HG03520 (cell line): ENCODE data around the gene FMNL3.

ENCODE experiments used
- ATAC-seq: cut with Tn5 transposase; IDR thresholded peaks from one replicate; pipeline ENCODE4 v1.9.1; 2021; ENCODE audit warnings: mild to moderate bottlenecking, moderate library complexity; ENCODE audit not compliant: unreplicated experiment

FMNL3 gene

DNA sequence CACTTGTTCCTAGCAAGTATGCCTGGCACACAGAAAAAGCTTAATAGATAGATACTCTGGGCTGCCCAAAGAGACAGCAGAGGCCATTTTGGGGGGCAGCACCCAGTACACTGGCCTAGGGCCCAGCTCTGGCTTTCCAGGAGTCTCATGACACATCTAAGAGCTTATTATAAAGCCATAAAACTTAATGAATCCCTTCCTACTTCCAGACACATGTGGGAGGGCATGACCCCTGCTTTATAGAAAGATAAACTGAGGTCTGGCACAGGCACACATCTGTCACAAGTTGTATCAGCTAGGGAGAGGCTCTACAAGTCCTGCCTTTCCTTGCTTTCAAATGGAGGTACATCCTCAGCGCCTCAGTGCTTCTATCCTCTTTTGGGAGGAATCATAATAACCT is 27.1 kb downstream of the FMNL3 start:
- no peak for ATAC-seq

DNA sequence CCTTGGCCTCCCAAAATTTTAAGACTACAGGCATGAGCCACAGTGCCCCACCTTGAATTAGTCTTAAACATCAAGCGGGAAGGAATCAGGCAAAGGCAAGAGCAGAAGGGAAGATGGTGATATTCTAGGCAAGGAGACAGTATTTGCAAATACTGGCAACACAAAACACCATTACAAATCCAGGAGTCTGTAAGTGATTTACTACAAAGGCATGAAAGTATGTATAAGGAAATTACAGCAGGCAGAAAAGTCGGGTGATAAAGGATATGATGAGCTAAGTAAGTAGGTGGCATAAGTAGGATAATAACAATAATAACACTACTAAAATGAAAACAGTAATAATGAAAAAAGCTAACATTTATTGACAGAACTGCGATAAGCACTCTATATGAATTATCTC is 28.5 kb downstream of the FMNL3 start:
- ATAC-seq, result no peak

DNA sequence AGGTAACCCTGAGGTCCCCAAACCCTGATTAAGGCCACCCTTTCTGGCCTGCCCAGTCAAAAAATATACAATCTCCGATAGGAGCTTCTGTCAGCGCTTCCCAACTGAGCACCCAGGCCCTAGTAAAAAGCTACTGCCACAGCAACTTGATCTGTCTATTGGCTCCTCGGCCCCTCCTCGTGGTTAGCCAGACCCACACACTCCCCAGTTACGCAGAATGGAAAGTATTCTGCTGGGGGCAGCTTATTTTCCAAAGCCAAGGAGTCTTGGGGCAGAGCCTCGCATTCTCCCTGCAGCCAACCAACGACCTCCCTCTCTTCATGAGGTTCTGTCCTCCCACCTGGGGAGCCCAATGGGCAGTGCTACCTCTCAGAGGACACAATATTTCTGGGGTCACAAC is 32.1 kb downstream of the FMNL3 start:
- ATAC-seq, result no peak

DNA sequence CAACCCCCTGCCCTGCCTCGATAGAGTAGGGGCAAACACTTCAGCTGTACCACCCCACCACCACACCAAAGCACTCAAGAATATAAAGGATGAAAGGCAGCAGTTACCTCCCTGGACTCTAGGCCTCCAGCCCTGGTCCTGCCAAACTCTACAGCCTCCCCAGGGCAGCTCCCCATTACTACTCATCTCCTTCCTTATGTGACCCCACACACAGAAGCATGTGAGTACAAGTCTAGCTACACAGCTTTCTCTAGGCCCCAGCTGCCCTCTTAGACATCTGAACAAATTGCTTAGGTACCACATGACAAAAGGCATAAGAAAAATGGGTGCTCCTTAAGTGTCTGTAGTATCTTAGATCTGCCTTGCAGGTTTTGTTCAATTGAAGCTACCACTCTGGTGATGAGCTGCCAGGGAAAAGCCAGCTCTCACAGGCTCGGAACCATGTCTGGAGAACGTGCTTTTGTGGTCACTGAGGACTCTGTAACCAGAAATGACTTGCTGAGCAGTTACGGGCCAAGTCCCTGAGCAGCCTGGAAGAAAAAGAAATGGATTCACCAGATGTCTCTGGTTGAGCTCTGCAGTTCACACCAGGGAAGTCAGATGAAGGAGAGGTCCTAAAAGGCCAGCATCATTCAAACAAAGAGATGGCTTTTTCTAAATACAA is 32.8 kb downstream of the FMNL3 start:
- no peak for ATAC-seq

GRCh38 chr12:49673446-49674317 is 33.5 kb downstream of the FMNL3 start:
- ATAC-seq, result no peak

GRCh38 chr12:49672301-49673217 is 34.6 kb downstream of the FMNL3 start:
- ATAC-seq, result no peak

DNA sequence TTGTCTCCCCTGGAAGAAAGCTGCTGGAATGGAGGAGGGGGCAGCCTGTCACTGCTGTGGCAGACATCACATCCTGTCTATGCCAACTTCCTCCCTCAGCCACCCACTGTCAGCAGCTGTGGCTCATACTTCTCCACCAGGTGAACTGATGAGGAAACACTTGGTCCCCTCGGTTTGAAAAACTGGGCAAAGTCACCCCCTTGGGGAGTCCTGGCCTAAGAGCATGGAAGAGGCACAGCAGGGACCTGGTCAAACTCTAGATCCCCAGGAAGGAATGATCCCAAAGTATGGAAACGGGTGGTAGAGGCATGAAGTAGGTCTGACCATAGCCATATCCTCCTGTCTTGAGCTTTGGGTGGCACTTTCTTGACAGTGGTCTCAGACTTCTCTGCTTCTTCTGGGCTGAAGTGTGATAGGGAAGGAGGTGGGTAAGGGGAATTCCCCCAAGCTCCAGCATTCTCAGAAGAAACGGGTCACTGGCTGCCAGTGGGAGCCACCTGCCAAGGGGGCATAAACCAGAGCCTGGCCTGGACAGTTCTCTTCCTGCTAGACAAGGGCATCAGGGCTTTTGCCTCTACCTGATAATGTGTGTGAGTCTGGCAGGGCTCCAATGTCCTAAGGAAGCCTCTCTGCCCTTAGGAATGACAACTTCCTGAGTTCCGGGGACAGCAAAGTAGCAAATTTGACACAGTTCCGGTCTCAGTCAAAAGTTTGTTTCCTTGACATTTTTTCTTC is 36.0 kb downstream of the FMNL3 start:
- no peak for ATAC-seq

GRCh38 chr12:49669796-49670195 is 37.4 kb downstream of the FMNL3 start:
- no peak for ATAC-seq

GRCh38 chr12:49667325-49668090 is 39.7 kb downstream of the FMNL3 start:
- no peak for ATAC-seq

DNA sequence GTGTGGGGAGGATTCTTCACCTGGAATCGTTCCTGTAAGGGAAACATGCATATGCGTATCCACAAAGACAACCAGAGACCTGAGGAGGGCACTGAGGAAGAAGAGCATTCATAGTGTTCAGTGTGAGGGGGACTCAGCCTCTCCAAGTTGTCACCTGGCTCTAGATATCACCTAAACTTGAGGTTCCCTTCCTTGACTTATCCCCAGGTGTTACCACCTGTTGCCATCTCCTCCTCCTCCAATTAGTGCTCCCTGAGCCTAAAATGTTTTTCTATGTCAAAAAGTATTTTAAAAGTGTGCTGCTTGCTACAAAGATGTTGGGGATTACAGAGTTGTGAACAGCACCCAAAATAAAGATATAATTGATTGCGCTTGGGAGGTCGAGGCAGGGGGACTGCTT is 41.0 kb downstream of the FMNL3 start:
- ATAC-seq, result no peak

DNA sequence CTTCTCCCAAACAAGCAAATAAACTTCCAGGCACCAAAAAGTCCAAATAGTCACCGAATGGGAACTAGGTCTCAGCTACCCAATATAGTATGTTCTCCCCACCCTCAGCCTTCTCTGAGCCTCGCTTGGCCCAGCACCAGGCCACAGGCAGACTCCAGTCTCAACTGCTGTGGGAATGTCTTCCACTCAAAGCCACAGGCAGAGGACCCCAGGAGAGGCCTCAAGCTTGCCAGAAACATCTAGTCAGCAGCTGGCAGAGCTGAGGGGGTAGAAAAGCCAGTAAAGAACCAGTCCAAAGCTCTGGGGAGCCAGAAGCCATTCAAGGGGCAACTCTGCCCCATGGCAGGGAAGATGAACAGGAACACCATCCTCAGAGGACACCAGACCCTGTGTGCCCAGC is 41.8 kb downstream of the FMNL3 start:
- ATAC-seq, result no peak

DNA sequence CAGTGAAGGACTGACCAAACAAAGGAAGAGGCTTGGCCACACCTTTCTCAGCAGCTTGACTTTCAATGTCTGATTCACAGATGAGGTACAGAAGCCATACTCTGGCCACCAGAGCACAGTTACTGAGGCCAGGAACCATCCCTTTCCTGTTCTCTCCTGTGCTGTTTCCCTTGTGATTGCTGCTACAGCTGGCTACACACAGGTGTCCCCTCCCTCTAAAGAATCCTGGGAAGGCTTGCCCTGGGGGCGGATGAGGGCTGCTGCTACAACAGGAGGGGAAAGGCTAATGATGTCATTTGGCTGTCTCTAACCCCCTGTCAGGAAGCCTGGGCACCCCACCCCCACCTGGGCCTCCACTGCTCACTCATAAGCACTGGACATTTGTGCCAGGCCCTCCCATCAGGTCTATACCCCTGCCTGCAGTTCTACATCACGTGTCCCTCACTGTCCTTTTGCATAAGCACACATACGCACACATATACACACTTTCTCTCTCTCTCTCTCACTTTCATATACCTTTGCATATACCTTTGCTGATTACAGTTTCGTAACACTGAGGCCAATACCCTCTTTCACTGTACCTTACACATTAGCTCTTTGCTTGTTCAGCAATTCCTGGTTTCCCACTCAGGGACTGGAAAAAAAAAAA is 42.5 kb downstream of the FMNL3 start:
- no peak for ATAC-seq

DNA sequence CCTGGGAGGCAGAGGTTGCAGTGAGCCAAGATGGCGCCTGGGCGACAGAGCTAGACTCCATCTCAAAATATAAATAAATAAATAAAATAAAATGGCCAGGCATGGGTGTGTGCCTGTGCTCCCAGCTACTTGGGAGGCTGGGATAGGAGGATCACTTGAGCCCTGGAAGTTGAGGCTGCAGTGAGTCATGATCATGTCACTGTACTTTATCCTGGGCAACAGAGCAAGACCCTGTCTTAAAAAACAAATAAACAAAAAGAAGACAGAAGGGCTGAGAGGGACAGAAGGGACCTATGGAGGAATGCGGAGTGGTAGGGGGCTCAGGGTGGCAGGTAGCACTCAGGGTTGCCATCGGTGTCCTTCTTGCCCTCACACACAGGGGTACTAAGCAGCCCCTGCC is 43.0 kb downstream of the FMNL3 start:
- ATAC-seq, result no peak

- ATAC-seq, result no peak
Measured at GRCh38 chr12:49662998-49663843, 44.0 kb downstream of the FMNL3 start.

GRCh38 chr12:49661746-49662145 is 45.5 kb downstream of the FMNL3 start:
- ATAC-seq, result no peak

- no peak for ATAC-seq
Measured at GRCh38 chr12:49661191-49661590, 46.0 kb downstream of the FMNL3 start.

GRCh38 chr12:49659753-49660152 is 47.5 kb downstream of the FMNL3 start:
- ATAC-seq, result no peak

DNA sequence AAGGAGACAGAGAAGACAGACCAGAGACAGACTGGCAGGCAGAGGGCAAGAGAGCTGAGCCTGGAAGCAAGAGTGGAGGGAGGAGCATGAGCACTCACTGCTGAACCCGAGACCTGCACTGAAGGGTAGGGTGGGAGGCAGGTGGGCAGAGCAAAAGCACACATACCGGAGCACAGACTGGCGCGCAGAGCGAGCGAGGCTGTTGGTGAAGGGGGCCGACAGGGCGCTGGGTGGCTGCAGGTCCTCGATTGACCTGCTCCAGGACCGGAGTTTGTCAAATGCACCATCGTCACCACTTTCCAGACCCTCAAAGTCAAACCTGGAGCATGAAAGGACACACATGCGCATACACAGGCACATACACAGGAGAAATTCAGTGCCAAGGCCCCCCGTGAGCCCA is 48.9 kb downstream of the FMNL3 start:
- no peak for ATAC-seq
